Renal cortex interstitium (tissue), 11 donors: Measurements from ENCODE around the gene CRLF2. TPM values are rescaled to one million over a fixed set of nuclear protein-coding genes. Genes with fewer than 3 reads are reported as not detected.

Experiments used
- DNase-seq, 11 donors: peaks; one replicate each; pipeline ENCODE4 v3.0.0-alpha.2; 2013; ENCODE audit warnings: low read depth in 9 of 11, low spot score in 4 of 11; ENCODE audit errors: extremely low read depth in 1 of 11
- polyA plus RNA-seq, 3 donors: library from polyadenylated mRNA; unstranded; fragments of 120-200 nt; gene quantifications; one replicate each; pipeline ENCODE4 v1.2.1, GENCODE V29; 2013; ENCODE audit not compliant: insufficient read length in 3 of 3

Gene CRLF2
- polyA plus RNA-seq, 3 donors: 0.11 TPM; not detected in 2

GRCh38 chrX:1150569-1151347 lies 61.7 kb downstream of the CRLF2 start:
- no peak for DNase-seq

DNA sequence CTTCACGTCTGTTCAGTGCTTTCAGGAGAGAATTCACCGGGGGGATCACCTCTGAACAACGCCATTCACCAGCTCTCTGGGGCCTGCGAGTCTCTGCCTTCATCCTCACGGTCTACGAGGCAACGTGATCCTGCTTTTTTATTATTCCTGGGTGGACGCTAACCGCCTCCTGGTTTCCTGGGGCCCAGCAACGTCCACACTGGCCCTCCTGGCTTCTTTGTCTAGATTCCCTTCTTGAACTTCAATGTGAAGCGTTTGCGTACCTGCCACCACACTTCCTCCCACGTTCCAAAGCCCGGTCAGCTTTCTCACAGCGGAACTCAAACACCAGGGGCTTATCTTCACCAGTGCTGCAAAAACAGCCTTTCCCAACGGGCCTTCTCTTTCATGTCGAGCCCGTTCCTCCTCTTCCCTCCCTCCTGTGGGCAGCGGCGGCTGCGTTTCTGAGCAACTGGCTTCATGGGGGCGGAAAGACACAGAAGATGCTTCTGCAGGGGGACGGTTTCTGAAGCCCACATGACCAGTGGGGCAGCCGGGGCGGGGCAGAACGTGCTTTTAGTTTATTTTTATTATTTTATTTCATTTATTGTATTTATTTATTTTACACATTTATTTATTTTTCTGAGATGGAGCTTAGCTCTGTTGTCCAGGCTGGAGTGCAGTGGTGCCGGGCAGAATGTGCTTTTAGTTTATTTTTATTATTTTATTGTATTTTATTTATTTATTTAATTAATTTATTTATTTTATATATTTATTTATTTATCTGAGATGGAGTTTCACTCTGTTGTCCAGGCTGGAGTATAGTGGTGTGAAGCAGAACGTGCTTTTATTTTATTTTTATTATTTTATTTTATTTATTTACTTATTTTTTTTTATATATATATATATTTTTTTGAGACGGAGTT lies 64.6 kb downstream of the CRLF2 start:
- no peak for DNase-seq

DNA sequence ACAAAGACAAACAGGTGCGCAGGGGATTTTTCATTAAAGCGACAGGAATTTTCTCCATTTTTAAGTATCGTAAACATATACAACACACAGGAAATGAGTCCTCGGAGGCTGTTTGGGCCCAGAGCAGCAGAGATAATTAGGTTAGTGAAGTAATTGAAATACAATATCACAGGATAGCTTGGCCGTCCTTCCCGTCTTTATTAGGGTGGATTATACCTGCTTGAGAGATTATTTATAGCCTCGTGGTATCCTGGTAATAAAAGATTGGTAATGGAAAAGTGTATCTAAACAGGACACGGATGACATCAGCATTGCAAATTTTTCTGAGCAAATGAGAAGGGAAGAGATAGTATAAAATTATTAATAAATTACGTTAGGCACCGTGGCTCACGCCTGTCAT lies 68.2 kb downstream of the CRLF2 start:
- DNase-seq: no peak

Other genes with a start within 250 kb of the CRLF2 start
- 1 to 10 TPM; 3.4 to 4.7 (median 3.7) TPM for gene CSF2RA, start 56.2 kb upstream of the CRLF2 start, polyA plus RNA-seq
- 10 to 100 TPM; 11.7 to 15.5 (median 12.3) TPM for gene IL3RA, start 124.1 kb upstream of the CRLF2 start, polyA plus RNA-seq
- gene SLC25A6, start 179.5 kb upstream of the CRLF2 start, polyA plus RNA-seq: 100 to 1,000 TPM; 481 to 682 (median 578) TPM
- 10 to 100 TPM; 35.7 to 50.5 (median 37.1) TPM for gene ASMTL, start 240.3 kb upstream of the CRLF2 start, polyA plus RNA-seq